Vagina (tissue), 2 donors: ENCODE measurements around the gene RGL3. TPM values are rescaled to one million over a fixed set of nuclear protein-coding genes. Genes with fewer than 3 reads are reported as not detected.
A peak's percentile ranks its signal among the peaks of the same experiment; 100 is the strongest.

Source experiments
- DNase-seq, 2 donors: peaks; one replicate each; pipeline ENCODE4 v3.0.0-alpha.2; 2017; ENCODE audit errors: extremely low spot score in 2 of 2
- H3K27ac ChIP-seq: fragments of 200-600 bp; sonication (generic); one replicate; pipeline ENCODE4 v1.5.1; 2019
- H3K27me3 ChIP-seq: fragments of 200-600 bp; sonication (generic); one replicate; pipeline ENCODE4 v1.5.1; 2019
- H3K36me3 ChIP-seq, 2 donors: fragments of 200-600 bp; sonication (generic); one replicate each; pipeline ENCODE4 v1.5.1; 2017 to 2019
- H3K4me1 ChIP-seq: fragments of 200-600 bp; sonication (generic); one replicate; pipeline ENCODE4 v1.5.1; 2019
- H3K4me3 ChIP-seq, 2 donors: fragments of 200-600 bp; sonication (generic); 1 replicate in 1 of 2; 2 replicates in 1 of 2; pipeline ENCODE4 v1.5.1; 2016 to 2019
- H3K9me3 ChIP-seq: fragments of 200-600 bp; sonication (generic); one replicate; pipeline ENCODE4 v1.5.1; 2019
- CTCF ChIP-seq, 3 experiments: fragments of 450-650 bp in 2 of 3; fragments of 200-600 bp in 1 of 3; sonication (generic) in 1 of 3; IDR thresholded peaks; one replicate each; pipeline ENCODE4 v1.5.1; 2017 to 2019; ENCODE audit warnings: antibody characterized with exemption in 3 of 3, mild to moderate bottlenecking in 2 of 3, moderate library complexity in 2 of 3
- POLR2A ChIP-seq, 2 donors: fragments of 450-650 bp; IDR thresholded peaks; one replicate each; pipeline ENCODE4 v1.6.1; 2017; ENCODE audit warnings: antibody characterized with exemption in 2 of 2, mild to moderate bottlenecking in 2 of 2, moderate library complexity in 2 of 2
- POLR2AphosphoS5 ChIP-seq, 2 donors: sonication (generic); formaldehyde crosslinking; IDR thresholded peaks; one replicate each; pipeline ENCODE4 v1.9.0; 2017; ENCODE audit warnings: antibody characterized with exemption in 2 of 2, mild to moderate bottlenecking in 2 of 2, low read depth in 1 of 2; ENCODE audit not compliant: insufficient read depth in 1 of 2
- intact Hi-C: fragments of 100-400 bp; cut with DNase I; formaldehyde crosslinking; loops from one replicate; pipeline ENCODE4 v1.15.1; 2023
- total RNA-seq: library from RNA; depleted of rRNA; stranded (reverse); fragments of >200 nt; gene quantifications from one replicate; pipeline ENCODE4 v1.2.3, GENCODE V29; 2016

Gene RGL3
- total RNA-seq, 1 donor from 2014 or later: 19.6 TPM

DNA sequence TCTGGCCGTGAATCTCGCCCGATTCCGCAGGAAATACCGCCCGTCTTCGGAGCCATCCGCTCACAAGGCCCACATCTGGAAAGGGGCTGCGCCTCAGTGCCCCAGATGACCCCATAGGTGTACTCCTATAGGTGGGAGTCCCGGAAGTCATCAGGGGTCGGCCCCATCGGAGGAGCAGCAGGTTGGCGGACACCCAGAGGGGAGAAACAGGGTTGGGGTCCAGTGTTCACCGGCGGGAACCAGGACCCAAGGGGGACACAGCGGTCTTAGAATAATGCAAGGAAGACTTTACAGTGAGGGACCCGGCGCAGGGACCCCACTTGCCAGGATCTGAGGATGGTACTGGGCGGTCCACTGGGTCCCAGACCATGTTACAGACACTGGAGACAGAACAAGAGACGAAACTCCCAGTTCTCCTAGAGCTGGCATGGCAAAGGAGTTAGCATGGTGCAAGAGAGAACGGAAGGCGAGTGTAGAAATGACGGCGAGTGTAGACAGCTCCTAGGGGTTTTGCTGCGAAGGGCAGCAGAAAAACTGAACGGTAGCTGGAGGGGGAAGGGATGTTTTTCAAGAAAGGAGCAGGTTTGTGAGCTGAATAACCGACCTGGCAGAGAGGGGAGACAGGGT is 4.2 kb upstream of the RGL3 start:
- no peak overlapping the region for H3K27ac ChIP-seq
- no peak overlapping the region for H3K4me3 ChIP-seq
- TF ChIP-seq CTCF (IDR thresholded peaks at IDR 0.05) (no peak), POLR2AphosphoS5 (IDR thresholded peaks at IDR 0.05; ENCODE audit: insufficient read depth in 1 of 2, low read depth in 1 of 2) (no peak), POLR2A (IDR thresholded peaks at IDR 0.05) (no peak)
- peak in 1 of 2 donors; percentile 77 for DNase-seq
- peaks cover 50% of the 10 kb centered on the region for H3K4me1 ChIP-seq
- no peaks in the 10 kb centered on the region for H3K36me3 ChIP-seq
- no peaks in the 10 kb centered on the region for H3K27me3 ChIP-seq
- H3K9me3 ChIP-seq: no peaks in the 10 kb centered on the region
- intact Hi-C loops: loop anchor here (5.0 kb wide), 1 partner anchor 41 kb away; the partner anchor contains the start of gene EPOR

DNA sequence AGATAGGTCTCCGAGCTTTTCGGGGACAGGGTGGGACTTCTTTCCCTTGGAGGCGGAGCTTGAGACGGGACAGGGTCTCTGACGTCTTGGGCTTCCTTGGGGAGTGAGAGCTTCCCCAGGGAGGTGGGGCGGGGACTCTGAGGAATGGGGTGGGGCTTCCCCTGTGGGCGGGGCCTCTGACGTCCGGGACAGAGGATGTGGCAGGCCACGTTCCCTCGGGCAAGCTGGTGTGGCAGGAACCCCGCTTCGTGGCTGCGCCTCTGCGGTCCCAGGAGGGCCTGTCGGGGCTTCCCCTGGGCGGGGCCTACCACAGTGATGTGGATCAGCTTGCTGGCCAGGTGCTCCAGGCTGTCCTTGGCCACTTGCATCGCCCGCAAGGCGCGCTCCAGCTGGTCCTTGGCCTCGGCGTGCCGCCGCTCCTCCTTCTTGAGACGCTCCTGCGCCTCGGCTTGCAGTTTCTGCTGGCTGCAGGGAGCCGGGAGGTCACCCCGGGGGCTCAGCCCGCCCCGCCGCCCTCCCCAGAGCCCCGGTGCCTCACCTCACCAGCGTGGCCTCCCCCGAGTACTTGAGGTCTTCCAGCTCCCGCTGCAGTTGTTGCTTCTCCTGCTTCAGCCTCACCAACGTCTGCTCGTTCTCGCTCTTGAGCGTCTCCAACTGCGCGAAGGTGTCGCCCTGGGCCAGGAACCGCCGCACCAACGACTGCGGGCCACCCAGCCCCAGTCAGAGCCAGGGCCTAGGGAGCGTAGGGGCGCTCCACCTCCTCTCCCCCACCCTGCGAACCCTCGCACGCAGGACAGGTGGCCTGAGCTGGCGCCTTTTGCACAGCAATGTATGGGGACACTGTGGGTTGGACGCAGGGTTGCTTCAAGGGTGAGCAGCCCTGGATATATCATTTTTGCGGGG is 3.3 kb upstream of the RGL3 start:
- TF ChIP-seq POLR2A (IDR thresholded peaks at IDR 0.05): no peak
- TF ChIP-seq CTCF (IDR thresholded peaks at IDR 0.05): no peak
- peak; percentile 9 to 35 for TF ChIP-seq POLR2AphosphoS5 (IDR thresholded peaks at IDR 0.05; ENCODE audit: insufficient read depth in 1 of 2, low read depth in 1 of 2)
- intact Hi-C loops: loop anchor here (5.0 kb wide), 1 partner anchor 40 kb away; the partner anchor contains the start of gene EPOR
- Histone ChIP-seq H3K4me3 (peak overlapping the region; percentile 33 to 47), H3K27me3 (no peaks in the 10 kb centered on the region), H3K4me1 (peaks cover 54% of the 10 kb centered on the region), H3K36me3 (no peaks in the 10 kb centered on the region), H3K9me3 (no peaks in the 10 kb centered on the region), H3K27ac (peak overlapping the region; percentile 68)
- DNase-seq: peak in 1 of 2 donors; percentile 94

- Histone ChIP-seq H3K4me1 (peaks cover 54% of the 10 kb centered on the region), H3K4me3 (peak overlapping the region; percentile 33 to 47), H3K9me3 (no peaks in the 10 kb centered on the region), H3K36me3 (no peaks in the 10 kb centered on the region), H3K27ac (peak overlapping the region; percentile 68), H3K27me3 (no peaks in the 10 kb centered on the region)
- TF ChIP-seq POLR2AphosphoS5 (IDR thresholded peaks at IDR 0.05; ENCODE audit: insufficient read depth in 1 of 2, low read depth in 1 of 2) (peak in 1 of 2 donors; percentile 13), POLR2A (IDR thresholded peaks at IDR 0.05) (no peak)
- intact Hi-C loops: loop anchor here (5.0 kb wide), 1 partner anchor 39 kb away; the partner anchor contains the start of gene EPOR
- no peak for DNase-seq
Observed at GRCh38 chr19:11421371-11422098, 2.4 kb upstream of the RGL3 start.

- Histone ChIP-seq H3K36me3 (no peaks in the 10 kb centered on the region), H3K9me3 (no peaks in the 10 kb centered on the region), H3K27me3 (no peaks in the 10 kb centered on the region), H3K4me1 (peaks cover 54% of the 10 kb centered on the region), H3K4me3 (peak overlapping the region; percentile 33 to 47), H3K27ac (peak overlapping the region; percentile 68)
- intact Hi-C loops: loop anchor here (5.0 kb wide), 1 partner anchor 38 kb away; the partner anchor contains the start of gene EPOR
- no peak for DNase-seq
- TF ChIP-seq POLR2AphosphoS5 (IDR thresholded peaks at IDR 0.05; ENCODE audit: insufficient read depth in 1 of 2, low read depth in 1 of 2) (peak; percentile 18 to 75), CTCF (IDR thresholded peaks at IDR 0.05) (no peak)
Observed at GRCh38 chr19:11420429-11421370, 1.6 kb upstream of the RGL3 start.
